CD4-positive, alpha-beta T cell treated with Interleukin-15 for 1 hour (primary cell): Measurements from ENCODE around the gene SERPINB13.
"Not testable (repeated sequence)": the region's sequence is repeated elsewhere in the genome, so short reads cannot be mapped to it uniquely, and the experiment has no call there.

ENCODE experiments used
- DNase-seq: peaks from one replicate; pipeline ENCODE4 v3.0.0-alpha.2; 2020

Gene SERPINB13

DNA sequence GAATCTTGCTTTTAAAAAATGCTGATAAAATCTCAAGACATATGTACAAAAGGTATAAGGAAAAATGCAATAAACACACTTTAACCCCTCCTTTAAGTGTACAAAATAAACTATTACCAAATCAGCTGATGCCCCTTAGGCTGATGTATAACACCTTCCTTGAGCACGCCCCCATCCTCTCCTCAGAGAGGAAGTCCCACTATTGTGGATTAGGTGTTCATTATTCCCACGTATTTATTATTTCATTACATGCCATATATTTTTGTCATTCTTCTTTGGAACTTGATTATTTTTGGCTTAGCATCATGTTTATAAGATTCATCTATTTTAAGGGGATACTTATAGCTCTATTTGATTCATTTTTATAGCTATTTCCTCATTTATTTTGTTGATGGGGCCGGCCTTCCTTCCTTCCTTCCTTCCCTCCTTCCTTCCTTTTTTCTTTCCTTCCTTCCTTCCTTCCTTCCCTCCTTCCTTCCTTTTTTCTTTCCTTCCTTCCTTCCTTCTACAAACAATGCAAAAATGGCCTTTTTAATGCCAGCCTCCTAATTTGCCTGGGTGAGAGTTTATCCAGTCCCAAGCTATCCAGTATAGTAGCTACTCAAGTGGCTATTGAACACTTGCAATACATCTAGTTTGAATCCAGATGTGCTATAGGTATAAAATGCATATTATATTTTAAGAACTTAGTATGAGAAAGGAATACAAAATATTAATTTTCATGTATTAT lies 4.0 kb downstream of the SERPINB13 start:
- DNase-seq = no peak

DNA sequence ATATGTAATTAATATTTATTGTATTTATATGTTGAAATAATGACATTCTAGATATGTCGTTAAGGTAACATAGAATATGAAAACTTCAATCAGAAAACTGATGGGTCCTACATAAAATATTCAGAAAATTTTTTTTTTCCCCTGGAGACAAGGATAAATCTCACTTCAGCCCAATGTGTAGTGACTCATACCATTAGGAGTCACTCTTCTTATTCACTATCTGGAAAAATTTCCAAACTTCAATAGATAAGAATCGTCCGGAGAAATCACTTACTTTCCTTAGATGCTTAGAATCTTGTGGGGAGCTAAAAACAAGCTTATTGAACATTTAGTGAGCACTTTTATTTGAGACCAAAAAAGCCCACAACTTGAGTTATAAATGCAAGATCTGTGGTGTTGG lies 4.6 kb downstream of the SERPINB13 start:
- no peak for DNase-seq

DNA sequence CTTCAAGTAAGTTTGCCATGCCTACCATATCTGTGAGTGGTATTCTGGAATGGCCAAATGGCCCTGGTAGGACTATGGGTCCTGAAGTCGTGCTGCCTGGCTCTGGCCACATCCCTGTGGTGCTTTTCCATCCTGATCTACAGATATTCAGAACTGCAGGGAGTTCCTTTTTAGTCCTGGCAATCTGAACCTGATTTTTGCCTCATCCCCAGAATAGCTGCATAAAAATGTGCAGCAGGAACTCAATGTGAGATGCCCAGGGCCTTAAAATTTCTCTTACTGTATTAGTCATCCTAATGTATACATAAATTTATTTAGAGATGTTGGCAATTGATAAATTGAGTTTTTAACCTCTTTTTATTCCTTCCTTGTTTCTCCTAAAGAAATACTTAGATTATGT lies 5.3 kb downstream of the SERPINB13 start:
- DNase-seq = no peak

DNA sequence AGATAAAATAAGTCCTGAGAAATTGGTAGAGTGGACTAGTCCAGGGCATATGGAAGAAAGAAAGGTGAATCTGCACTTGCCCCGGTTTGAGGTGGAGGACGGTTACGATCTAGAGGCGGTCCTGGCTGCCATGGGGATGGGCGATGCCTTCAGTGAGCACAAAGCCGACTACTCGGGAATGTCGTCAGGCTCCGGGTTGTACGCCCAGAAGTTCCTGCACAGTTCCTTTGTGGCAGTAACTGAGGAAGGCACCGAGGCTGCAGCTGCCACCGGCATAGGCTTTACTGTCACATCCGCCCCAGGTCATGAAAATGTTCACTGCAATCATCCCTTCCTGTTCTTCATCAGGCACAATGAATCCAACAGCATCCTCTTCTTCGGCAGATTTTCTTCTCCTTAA lies 9.8 kb downstream of the SERPINB13 start:
- DNase-seq = no peak

DNA sequence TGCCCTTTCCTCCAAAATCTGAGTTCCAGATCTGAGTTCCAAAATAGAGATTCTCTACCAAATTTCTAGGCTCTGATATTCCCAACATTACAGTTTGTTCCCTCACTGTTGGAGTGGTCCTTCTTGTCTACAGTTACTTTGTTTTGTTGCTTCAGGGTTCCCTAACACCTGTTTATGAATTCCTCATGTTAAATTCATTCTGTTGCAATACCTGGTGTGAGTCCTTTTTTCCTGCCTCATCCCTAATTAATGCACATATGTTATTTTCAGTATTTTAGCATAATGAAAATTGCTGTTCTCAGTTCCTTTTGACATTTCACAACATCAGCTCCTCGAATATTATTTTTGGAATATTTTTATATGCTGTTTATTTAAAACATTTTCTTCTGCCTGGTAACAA lies 16.2 kb downstream of the SERPINB13 start:
- no peak for DNase-seq

DNA sequence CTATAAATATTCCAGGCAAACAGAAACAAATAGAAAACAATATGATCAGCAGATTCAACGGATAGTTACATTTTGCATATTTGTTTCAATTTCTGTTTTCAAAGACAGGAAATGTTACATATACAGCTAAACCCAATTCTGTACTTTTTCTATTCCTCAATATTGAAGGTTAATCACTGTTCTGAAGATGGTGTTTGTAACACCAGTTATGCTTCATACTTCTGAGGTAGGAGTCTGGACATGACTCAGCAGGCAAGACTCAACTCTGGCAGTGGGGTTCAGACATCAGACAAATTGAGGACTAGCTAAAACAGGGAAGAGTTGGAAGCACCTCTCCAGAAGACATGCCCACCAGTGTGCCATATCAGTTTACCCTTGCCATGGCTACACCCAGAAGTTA lies 16.6 kb downstream of the SERPINB13 start:
- DNase-seq = no peak

DNA sequence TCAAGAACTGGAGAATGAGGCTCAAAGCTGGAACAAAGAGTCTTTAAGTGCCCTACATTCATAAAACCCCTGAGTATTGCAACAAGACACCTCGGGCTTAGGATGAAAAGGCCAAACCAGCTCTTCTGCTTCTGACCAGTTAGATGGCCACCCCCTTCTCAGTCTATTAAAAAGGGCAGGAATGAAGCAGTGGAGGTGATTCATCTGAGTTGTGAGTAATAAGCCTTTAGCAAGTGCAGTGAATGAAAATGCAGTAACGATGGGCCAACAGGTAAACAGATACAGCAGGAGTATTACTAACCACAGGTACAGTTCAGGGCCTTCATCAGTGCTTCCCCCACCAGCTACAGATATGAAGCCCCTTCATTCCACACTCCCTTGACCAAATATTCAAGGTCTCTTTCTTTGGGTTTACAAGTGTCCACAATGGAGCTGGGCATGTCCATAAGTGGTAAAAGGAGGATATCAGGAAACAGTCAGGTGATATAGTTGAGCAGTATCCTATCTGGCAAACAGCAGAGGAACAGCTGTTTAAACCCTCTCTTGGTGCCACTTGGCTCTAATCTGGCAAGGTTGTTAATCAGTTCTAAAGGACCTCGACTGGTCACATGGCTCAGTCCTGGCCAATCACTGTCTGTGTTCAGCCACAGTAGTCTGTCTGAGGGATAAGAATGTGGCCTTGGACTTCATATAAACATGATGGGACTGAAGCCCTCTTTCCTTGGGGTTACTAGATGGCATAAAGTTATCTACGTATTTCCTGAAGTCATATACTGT lies 17.8 kb downstream of the SERPINB13 start:
- DNase-seq = no peak

DNA sequence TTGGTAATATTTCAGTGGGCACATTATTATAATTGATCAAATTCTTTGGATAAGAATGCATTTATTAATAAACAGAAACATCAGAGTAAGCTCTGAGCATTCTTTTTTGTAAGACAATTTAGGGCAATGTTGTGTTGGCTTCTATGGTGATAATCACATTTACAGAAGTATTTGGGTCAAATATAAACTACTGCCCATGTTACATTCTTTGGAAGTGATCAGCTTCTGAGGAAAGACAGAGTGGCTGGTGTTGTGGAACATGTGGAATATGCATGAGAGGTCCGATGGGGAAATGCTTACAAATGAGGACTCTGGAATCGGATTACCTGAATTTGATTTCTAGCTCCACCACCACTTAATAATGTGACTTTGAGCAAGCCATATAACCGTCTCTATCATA lies 19.4 kb downstream of the SERPINB13 start:
- DNase-seq = no peak

DNA sequence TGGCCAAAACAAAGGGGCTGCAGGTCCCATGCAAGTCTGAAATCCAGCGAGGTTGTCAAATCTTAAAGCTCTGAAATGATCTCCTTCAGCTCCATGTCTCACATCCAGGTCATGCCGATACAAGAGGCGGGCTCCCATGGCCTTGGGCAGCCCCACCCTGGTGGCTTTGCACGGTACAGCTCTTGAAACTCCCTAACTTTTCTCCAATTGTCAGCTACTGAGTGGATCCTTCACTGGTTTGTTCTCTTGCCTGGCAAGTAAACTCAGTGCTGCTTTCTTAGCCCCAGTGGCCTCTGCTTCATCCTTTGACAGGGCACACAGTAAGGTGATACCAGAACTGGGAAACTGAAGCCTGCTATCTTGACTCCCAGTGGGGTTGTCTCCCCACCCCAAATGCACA lies 26.3 kb downstream of the SERPINB13 start:
- no peak for DNase-seq

DNA sequence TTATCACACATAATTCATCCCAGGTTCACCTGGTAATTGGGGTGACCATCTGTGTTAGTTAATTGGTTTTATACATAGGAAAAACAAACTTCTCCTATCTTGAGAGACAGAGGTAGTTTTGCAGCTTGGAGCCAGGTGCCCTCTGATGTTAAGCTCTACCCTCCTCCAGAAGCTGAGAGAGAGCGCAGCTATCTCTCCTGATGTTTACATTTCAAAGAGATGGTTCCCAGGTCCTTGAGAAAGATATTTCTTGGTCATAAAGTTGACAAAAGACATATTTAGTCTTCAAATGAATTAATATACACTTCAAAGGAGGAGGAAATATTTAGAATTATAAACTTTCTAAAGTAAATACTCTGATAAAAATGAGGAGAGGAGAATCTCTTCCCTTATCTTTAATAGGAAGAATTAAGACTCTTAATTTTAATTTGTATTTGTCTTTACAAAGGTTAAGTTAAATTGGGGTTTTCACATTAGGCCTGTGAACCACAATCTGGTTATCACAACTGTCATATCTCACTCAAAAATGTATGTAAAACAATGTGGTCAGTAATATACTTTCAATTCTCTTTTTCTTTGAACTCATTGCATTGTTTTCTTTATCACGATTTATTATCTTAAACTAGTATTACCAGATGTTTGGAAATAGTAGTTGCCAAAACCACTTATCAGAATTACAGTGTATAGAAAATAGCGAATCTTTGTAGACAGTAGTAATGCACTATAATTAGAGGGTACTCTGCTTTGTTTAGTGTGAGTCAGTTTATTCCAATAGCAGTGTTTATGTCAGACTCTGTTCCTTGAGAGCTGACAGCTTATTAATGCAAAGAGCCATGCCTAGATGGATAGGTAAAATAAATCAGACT lies 30.1 kb downstream of the SERPINB13 start:
- no peak for DNase-seq

DNA sequence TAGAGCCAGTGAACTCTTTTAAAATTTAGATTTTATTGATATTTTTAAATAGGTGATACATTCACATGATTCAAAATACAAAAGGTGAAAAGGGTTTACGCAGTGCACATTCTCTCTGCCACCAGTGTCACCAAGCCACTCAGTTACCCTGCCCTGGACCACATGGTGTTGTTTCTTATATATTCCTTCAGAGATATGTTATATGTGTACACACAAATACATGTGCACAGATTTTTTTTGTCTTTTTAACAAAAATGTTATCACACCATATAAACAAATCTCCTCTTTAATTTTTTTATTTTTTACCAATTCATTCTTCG lies 30.7 kb downstream of the SERPINB13 start:
- DNase-seq = no peak

DNA sequence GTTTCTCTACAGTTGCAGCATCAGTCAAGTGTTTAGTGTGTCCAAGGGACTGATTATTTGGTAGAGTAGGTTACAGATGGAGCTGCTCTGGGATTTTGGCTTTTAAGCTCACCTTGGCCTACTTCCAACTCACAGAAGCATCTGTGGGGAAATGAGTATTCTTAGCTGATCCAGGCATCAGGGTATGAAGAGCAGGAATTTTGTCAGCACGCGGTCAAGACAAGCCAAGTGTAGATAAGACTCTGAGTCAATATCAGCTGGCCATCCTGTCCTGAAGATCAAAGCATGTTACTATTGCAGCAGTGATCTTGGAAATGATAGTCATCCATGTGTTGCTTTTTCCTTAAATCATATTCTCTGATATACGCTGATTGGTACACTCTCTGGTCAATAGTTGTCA lies 32.5 kb downstream of the SERPINB13 start:
- no peak for DNase-seq

DNA sequence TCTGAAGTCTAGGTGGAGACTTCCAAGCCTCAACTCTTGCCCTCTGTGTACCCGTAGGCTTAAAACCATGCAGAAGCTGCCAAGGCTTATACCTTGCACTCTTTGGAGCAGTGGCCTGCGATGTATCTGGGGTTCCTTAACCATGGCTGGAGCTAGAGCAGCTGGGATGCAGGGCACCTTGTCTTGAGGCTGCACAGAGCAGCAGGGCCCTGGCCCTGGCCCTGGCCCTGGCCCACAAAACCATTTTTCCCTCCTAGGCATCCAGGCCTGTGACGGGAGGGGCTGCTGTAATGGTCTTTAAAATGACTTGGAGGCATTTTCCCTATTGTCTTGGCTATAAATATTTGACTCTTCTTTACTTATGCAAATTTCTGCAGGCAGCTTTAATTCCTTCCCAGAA lies 37.7 kb downstream of the SERPINB13 start:
- no peak for DNase-seq

DNA sequence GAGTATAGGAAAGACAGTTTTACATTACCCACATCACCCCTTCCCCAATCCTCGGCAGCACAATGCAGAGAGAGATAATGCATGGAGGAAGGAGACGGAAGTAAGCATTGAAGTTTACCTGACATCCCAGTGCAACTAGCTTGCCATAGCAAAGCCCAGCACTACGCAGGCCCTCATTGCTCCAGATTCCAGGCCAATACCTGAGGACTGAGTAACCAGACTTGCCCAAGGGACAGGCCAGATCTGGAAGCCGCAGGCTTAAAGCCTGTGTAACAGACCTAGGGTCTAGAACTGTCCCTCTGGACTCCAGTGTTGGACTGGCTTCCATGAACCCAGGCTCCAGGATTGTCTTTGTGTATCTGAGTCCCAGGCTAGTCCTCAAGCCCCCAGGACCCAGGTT lies 39.3 kb downstream of the SERPINB13 start:
- DNase-seq = no peak

DNA sequence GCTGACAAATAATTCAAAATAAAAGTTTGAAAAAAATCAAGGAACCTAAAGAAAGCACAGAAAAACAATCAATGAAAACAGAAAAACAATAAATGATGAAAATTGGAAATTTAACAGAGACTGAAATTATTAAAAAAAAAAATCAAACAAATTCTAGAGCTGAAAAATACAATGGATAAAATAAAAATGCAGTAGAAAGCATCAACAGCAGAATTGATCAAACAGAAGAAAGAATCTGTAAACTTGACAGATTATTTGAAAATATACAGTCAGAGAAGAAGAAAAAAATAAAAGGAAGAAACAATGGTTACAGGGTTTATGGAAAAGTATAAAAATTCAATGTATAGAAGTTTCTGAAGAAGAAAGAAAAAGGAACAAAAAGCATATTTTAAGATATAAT lies 40.7 kb downstream of the SERPINB13 start:
- no peak for DNase-seq

DNA sequence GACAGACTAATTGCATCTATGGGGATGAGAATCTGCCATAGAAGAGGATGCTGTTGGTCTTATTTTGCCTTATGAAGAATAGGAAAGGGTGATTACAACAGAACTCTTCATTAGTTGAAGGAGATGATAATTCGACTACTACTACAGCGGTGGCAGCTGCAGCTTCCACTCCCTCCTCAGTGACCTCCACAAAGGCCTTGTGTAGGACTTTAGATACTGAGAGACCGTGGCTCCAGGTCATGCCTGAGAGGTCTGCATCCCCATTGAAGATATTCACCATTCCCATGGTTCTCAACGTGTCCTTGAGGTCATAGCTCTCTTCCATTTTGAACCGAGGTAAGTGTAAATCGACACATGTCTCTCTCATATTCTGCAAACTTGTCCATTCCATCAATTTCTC lies 50.6 kb downstream of the SERPINB13 start:
- no peak for DNase-seq

DNA sequence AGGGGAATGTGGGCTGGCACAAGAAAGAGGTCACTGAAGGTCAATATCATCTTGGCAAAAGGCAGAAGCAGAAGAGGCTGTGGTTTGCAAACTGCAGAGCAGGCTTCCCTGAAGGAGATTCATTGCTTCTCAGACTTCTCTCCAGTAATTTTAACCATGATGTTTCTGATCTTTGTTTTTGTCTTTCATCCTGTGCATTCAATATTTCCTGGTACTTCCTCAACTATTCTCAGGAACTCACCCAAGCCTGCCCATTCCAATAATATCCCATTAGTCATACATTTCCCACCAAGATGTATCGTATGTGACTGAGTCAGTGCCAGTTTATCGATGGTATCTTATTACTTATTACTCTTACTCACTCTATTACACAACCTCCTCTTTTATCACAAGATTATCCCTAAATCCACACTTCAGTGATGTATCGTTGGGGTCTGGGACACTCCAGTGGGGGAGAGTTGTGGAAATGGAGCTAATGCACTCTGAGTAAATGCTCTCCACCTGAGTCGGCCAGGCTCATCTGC lies 54.1 kb downstream of the SERPINB13 start:
- not testable (repeated sequence) for DNase-seq

DNA sequence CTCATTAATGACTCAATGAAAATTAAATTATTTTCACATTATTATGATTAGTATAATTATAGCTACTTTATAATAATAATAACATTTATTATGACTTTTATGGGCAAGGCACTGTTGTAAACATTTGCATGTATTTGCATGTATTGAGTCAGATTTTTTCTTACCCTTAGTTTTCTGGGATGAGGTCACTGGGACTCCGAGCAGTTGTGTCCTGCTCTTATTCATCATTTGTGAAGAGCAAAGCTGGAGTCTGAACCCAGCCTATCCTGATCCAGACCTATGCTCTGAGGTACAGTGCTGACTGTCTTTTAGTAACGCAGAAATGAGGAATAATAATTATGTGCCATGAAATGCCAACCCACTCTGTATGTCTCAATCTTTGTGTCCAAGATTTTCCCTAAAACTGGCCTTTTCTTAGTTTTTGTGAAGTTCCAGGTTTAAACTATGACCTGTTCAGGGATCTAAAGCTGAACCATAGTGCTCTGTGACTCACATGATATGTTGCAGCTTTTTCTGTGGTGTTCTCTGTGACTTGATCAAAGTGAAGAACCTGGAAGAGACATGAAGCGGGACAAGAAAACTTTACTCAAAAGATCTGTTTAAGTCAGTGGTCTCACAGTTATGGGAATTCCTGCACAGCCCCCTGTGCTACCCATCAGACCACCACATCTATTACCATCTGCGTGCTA lies 55.7 kb downstream of the SERPINB13 start:
- not testable (repeated sequence) for DNase-seq

DNA sequence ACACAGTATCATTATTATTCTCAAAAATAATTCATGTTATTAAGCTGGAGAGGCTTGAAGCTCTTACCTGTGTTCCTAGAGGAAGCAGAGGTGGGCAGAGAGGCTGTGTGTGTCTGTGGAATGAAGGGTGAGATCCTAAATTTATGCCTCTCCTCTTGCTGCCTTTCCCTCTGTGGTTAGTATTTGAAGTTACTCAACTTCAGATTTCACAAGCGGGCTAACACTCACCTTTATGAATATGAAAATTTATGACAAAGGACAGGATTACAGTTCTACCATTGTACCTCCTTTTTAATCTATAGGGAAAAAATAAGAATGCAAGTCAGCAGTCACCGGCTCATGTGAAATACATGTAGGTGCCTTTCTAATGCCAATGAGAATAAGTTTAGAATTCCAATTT lies 57.0 kb downstream of the SERPINB13 start, which contains the start of gene SERPINB4:
Gene SERPINB4 (minus strand): TSS at position 115 of the 400 bp plus-strand sequence. CDS start 679 bp downstream, outside the sequence.
- not testable (repeated sequence) for DNase-seq

DNA sequence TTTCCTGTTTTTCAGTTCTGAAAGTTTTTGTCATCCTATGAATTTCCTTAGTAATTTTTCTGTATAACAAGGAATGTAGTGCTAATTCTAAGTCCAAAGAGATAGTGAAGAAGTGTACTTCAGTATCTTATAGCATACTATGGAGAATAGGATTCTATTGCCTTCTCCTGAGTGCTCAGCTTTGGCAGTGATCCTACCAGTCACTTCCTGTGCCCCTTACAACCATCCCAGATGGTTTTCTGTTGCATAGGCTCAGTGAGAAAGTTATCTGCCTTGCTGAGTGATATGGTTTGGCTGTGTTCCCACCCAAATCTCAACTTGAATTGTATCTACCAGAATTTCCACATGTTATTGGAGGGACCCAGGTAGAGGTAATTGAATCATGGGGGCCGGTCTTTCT lies 57.6 kb downstream of the SERPINB13 start:
- not testable (repeated sequence) for DNase-seq

DNA sequence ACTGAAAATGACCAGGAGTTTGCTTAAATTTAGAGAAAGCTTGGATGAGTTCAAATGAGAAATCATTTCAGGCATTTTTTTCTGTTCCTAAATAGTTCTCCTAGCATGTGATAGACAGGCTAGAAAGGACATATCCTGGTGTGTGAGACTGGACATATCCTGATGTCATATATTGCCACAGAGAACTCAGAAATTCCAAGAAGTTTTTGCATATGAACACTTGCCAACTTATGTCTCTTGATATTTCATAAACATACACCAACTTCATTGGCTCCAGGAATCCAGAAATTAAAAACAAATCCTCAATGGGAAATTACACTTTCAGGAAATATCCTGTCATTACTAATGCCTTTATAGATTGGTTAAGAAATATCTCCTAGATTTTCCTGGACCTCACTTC lies 59.8 kb downstream of the SERPINB13 start:
- DNase-seq = no peak

DNA sequence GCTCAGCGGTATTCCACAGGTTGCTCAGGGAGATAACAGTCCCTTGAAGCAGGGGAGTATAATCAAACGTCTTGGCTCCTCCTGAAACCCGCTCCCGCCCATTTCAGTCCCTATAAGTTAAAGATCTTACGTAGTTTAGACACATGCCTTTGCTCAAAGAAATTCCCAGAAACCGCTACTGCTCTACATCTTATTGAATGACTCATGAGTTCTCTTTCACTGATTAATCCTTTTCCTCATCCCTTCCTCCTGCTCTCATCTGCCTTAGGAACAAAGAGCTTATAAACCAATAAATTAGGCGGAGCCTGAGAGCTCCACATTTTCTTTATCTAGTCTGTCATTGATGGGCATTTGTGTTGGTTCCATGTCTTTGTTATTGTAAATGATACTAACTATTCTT lies 61.1 kb downstream of the SERPINB13 start:
- DNase-seq = no peak
